NCI-H1417 treated with DMSO at 0.1 percent for 48 hours (cell line): ENCODE results near the gene GRAMD4.

Experiments
- DNase-seq: peaks from one replicate; lab custom pipeline; 2025; lab: John Stamatoyannopoulos, UW

The GRAMD4 gene

GRCh38 chr22:46723882-46724281 is 103.7 kb downstream of the GRAMD4 start:
- DNase-seq = no peak

GRCh38 chr22:46725096-46725495 is 104.9 kb downstream of the GRAMD4 start:
- no peak for DNase-seq

DNA sequence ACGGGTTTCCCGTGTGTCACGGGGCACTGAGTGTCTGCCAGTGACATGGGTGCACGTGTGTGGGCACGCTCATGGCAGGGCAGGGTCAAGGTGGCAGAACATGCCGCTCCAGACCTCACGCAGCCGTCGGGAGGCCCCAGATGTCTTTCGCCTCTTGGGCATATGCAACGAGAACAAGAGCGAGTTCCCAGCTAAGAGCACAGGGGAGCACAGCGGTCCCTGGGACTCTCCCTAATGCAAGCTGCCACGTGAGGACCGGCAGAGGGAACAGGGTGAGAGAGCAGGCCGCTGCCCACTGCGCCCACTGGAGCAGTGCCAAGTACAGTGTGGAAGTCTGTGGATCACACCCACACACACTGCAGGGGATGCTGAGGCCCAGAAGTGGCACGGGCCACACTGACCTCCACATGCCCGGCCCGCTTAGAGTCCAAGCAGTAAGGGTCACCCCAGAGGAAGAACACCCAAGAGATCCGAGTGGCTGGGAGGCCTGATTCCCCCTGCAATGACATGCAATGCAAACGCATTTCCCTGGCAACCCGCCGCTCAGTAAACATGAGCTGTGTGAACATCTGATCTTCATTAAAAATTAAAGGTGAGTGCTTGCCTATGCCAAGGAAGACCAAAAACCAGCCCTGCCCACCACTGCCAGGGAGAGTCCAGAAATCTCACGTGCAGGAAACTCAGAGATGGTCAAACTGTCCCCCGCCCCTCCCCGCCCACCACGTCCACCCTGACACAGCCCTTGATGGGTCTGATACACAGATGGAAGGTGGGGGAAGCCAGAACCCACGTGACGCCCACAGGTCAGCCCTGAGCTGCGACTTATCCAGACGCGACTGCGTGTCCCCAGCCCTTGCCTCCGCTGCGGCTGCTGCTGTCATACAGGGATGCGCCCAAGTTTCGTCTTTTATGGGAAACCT is 106.1 kb downstream of the GRAMD4 start:
- DNase-seq = no peak

GRCh38 chr22:46726986-46727317 is 106.8 kb downstream of the GRAMD4 start:
- no peak for DNase-seq

DNA sequence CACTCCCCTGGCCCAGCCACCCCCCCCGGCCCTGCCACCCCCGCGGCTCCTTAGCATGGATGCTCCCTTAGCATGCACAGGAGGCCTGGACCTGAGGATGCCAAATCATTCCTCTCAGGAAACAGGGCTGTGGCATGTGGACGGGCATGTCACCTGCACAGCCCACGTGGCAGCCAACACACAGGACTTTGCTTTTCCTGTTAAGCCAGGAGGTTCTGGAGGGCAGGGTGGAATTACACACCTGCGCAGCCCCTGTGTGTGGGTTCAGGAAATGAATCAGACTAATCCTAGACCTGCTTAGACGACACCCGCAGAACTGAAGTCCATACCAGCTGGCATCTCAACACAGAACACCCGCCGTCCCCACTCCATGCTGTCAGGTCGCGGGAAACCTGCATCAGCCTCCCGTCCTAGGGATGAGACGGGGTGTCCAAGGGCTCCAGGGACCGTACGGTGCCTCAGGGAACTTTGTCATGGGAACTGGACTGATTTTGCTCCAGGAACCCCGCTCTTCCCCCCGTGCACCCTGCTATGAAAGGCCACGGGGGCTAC is 107.7 kb downstream of the GRAMD4 start:
- DNase-seq = no peak

- no peak for DNase-seq
Observed at GRCh38 chr22:46728470-46728869, 108.3 kb downstream of the GRAMD4 start.
